ENCODE measurements around the gene TDRKH. TPM values are rescaled to one million over a fixed set of nuclear protein-coding genes. Genes with fewer than 3 reads are reported as not detected.

Gene TDRKH
- total and polyA plus RNA-seq, 5 experiments from 2014 or later = 14.7 to 23.2 (median 15.9) TPM

- Mint-ChIP-seq H3K4me3 (no peak overlapping the region), H3K27ac (peak overlapping the region in 3 of 10 donors; percentile 19 to 35 (median 28)), H3K4me1 (peaks cover 21 to 55% (median 51%) of the 10 kb centered on the region in 4 donors), H3K36me3 (no peaks in the 10 kb centered on the region), H3K27me3 (no peaks in the 10 kb centered on the region), H3K9me3 (no peaks in the 10 kb centered on the region)
- DNase-seq (peak in 1 of 10 donors; percentile 47), ATAC-seq (peak in 1 of 2 donors; percentile 22)
- POLR2A ChIA-PET = interaction anchor here (0.8 to 0.9 kb wide), 2 partner anchors 8 to 31 kb away, joined by 3 read pairs; partner anchors contain the start of gene TDRKH
These were observed 30.6 kb upstream of the TDRKH start for GRCh38 chr1:151820940-151821339.

GRCh38 chr1:151819976-151820623, 29.8 kb upstream of the TDRKH start:
- Mint-ChIP-seq H3K4me1 (peaks cover 24 to 57% (median 55%) of the 10 kb centered on the region in 4 donors), H3K27ac (peak overlapping the region in 2 of 10 donors; percentile 59 to 79), H3K36me3 (no peaks in the 10 kb centered on the region), H3K9me3 (no peaks in the 10 kb centered on the region), H3K27me3 (no peaks in the 10 kb centered on the region), H3K4me3 (no peak overlapping the region)
- ATAC-seq (no peak), DNase-seq (peak in 1 of 10 donors; percentile 23)
- POLR2A ChIA-PET = interaction anchor here (0.6 to 0.8 kb wide), 2 partner anchors 9 to 168 kb away, joined by 3 to 9 read pairs; no protein-coding TSS in a partner anchor

GRCh38 chr1:151819227-151819835, 29.0 kb upstream of the TDRKH start:
- ATAC-seq = no peak
- peak overlapping the region in 3 of 10 donors; percentile 9 to 79 (median 59) for H3K27ac Mint-ChIP-seq
- H3K36me3 Mint-ChIP-seq = no peaks in the 10 kb centered on the region
- peak in 1 of 10 donors; percentile 19 for DNase-seq
- POLR2A ChIA-PET = no interaction called here
- no peak overlapping the region for H3K4me3 Mint-ChIP-seq
- no peaks in the 10 kb centered on the region for H3K9me3 Mint-ChIP-seq
- no peaks in the 10 kb centered on the region for H3K27me3 Mint-ChIP-seq
- H3K4me1 Mint-ChIP-seq = peaks cover 24 to 62% (median 58%) of the 10 kb centered on the region in 4 donors

GRCh38 chr1:151817353-151817730, 27.0 kb upstream of the TDRKH start:
- H3K9me3 Mint-ChIP-seq = no peaks in the 10 kb centered on the region
- DNase-seq = peak in 1 of 10 donors; percentile 26
- no peaks in the 10 kb centered on the region for H3K36me3 Mint-ChIP-seq
- H3K27ac Mint-ChIP-seq = peak overlapping the region in 2 of 10 donors; percentile 1 to 3
- H3K4me1 Mint-ChIP-seq = peaks cover 27 to 70% (median 65%) of the 10 kb centered on the region in 4 donors
- POLR2A ChIA-PET = interaction anchor here (0.5 kb wide), 1 partner anchor 54 kb away, joined by 3 read pairs; no protein-coding TSS in a partner anchor
- H3K27me3 Mint-ChIP-seq = no peaks in the 10 kb centered on the region
- H3K4me3 Mint-ChIP-seq = no peak overlapping the region
- ATAC-seq = no peak

- H3K4me3 Mint-ChIP-seq = peak overlapping the region in 3 of 10 donors; percentile 22 to 78 (median 78)
These were observed 26.4 kb upstream of the TDRKH start for GRCh38 chr1:151816548-151817352.

GRCh38 chr1:151815716-151816327, 25.5 kb upstream of the TDRKH start:
- no peaks in the 10 kb centered on the region for H3K9me3 Mint-ChIP-seq
- H3K27me3 Mint-ChIP-seq = no peaks in the 10 kb centered on the region
- H3K4me1 Mint-ChIP-seq = peaks cover 19 to 55% (median 52%) of the 10 kb centered on the region in 4 donors
- POLR2A ChIA-PET = interaction anchor here (0.5 to 0.9 kb wide), 2 partner anchors 16 to 204 kb away, joined by 3 to 7 read pairs; no protein-coding TSS in a partner anchor
- H3K36me3 Mint-ChIP-seq = no peaks in the 10 kb centered on the region
- peak overlapping the region; percentile 21 to 87 (median 76) for H3K27ac Mint-ChIP-seq
- DNase-seq (peak in 5 of 10 donors; percentile 58 to 75 (median 59)), ATAC-seq (peak; percentile 91 to 92)
- peak overlapping the region; percentile 34 to 78 (median 62) for H3K4me3 Mint-ChIP-seq

More at GRCh38 chr1:151816548-151817352, 26.4 kb upstream of the TDRKH start:
- ATAC-seq (no peak), DNase-seq (peak in 1 of 10 donors; percentile 21)
- Mint-ChIP-seq H3K9me3 (no peaks in the 10 kb centered on the region), H3K27me3 (no peaks in the 10 kb centered on the region), H3K27ac (peak overlapping the region in 6 of 10 donors; percentile 1 to 83 (median 32)), H3K4me1 (peaks cover 27 to 64% (median 61%) of the 10 kb centered on the region in 4 donors), H3K36me3 (no peaks in the 10 kb centered on the region)
- POLR2A ChIA-PET = interaction anchor here (0.5 to 0.9 kb wide), 3 partner anchors 17 to 205 kb away, joined by 3 to 7 read pairs (median 3); no protein-coding TSS in a partner anchor

- H3K4me1 Mint-ChIP-seq = peaks cover 16 to 47% (median 45%) of the 10 kb centered on the region in 4 donors
- DNase-seq = no peak
- H3K27ac Mint-ChIP-seq = peak overlapping the region in 6 of 10 donors; percentile 33 to 83 (median 62)
- H3K9me3 Mint-ChIP-seq = no peaks in the 10 kb centered on the region
- H3K4me3 Mint-ChIP-seq = peak overlapping the region in 5 of 10 donors; percentile 19 to 78 (median 65)
- H3K27me3 Mint-ChIP-seq = no peaks in the 10 kb centered on the region
- no peak for ATAC-seq
- POLR2A ChIA-PET = no interaction called here
- no peaks in the 10 kb centered on the region for H3K36me3 Mint-ChIP-seq
These were observed 24.8 kb upstream of the TDRKH start for GRCh38 chr1:151814971-151815545.

GRCh38 chr1:151814426-151814825, 24.1 kb upstream of the TDRKH start:
- Mint-ChIP-seq H3K27ac (peak overlapping the region in 5 of 10 donors; percentile 1 to 57 (median 38)), H3K9me3 (no peaks in the 10 kb centered on the region), H3K36me3 (no peaks in the 10 kb centered on the region), H3K27me3 (no peaks in the 10 kb centered on the region), H3K4me1 (peaks cover 13 to 43% (median 40%) of the 10 kb centered on the region in 4 donors), H3K4me3 (no peak overlapping the region)
- DNase-seq = no peak
- POLR2A ChIA-PET = no interaction called here
- no peak for ATAC-seq

- no peak for DNase-seq
- POLR2A ChIA-PET = no interaction called here
These were observed 23.1 kb upstream of the TDRKH start for GRCh38 chr1:151813271-151813977.

GRCh38 chr1:151811181-151811580, 20.9 kb upstream of the TDRKH start:
- Mint-ChIP-seq H3K27me3 (peaks cover 0 to 1% (median 0%) of the 10 kb centered on the region in 5 donors), H3K4me1 (peaks cover 15 to 32% (median 24%) of the 10 kb centered on the region in 4 donors), H3K4me3 (no peak overlapping the region), H3K9me3 (no peaks in the 10 kb centered on the region), H3K36me3 (no peaks in the 10 kb centered on the region), H3K27ac (no peak overlapping the region)
- DNase-seq (no peak), ATAC-seq (no peak)
- POLR2A ChIA-PET = interaction anchor here (1.2 kb wide), 1 partner anchor 17 kb away, joined by 4 read pairs; no protein-coding TSS in a partner anchor

More at GRCh38 chr1:151813271-151813977, 23.1 kb upstream of the TDRKH start:
- Mint-ChIP-seq H3K27ac (peak overlapping the region in 2 of 10 donors; percentile 11 to 34), H3K36me3 (no peaks in the 10 kb centered on the region), H3K9me3 (no peaks in the 10 kb centered on the region), H3K4me3 (peak overlapping the region in 1 of 10 donors; percentile 30), H3K27me3 (peaks cover 0 to 1% (median 0%) of the 10 kb centered on the region in 5 donors), H3K4me1 (peaks cover 13 to 43% (median 39%) of the 10 kb centered on the region in 4 donors)
- no peak for ATAC-seq

GRCh38 chr1:151809985-151810556, 19.8 kb upstream of the TDRKH start:
- ATAC-seq = no peak
- no peak for DNase-seq
- Mint-ChIP-seq H3K27me3 (peaks cover 0 to 1% (median 0%) of the 10 kb centered on the region in 5 donors), H3K9me3 (no peaks in the 10 kb centered on the region), H3K4me1 (peaks cover 8 to 20% (median 14%) of the 10 kb centered on the region in 4 donors), H3K36me3 (no peaks in the 10 kb centered on the region), H3K27ac (no peak overlapping the region), H3K4me3 (no peak overlapping the region)
- POLR2A ChIA-PET = interaction anchor here (0.6 kb wide), 1 partner anchor 295 kb away, joined by 3 read pairs; no protein-coding TSS in a partner anchor

Data from naive thymus-derived CD8-positive, alpha-beta T cell (primary cell).